Suprapubic skin (tissue), 4 donors: ENCODE measurements around the gene MET.

Source experiments
- CTCF ChIP-seq, 2 donors: fragments of 200-600 bp in 1 of 2; fragments of 450-650 bp in 1 of 2; sonication (generic) in 1 of 2; IDR thresholded peaks; one replicate each; pipeline ENCODE4 v1.5.1; 2016 to 2019; ENCODE audit warnings: antibody characterized with exemption in 2 of 2, mild to moderate bottlenecking in 1 of 2, moderate library complexity in 1 of 2
- POLR2A ChIP-seq, 2 donors: fragments of 450-650 bp; IDR thresholded peaks; one replicate each; pipeline ENCODE4 v1.6.1; 2017; ENCODE audit warnings: antibody characterized with exemption in 2 of 2, mild to moderate bottlenecking in 2 of 2, moderate library complexity in 2 of 2
- POLR2AphosphoS5 ChIP-seq, 3 donors: sonication (generic); formaldehyde crosslinking; IDR thresholded peaks; one replicate each; pipeline ENCODE4 v1.6.1; 2017; ENCODE audit warnings: antibody characterized with exemption in 3 of 3

GRCh38 chr7:116661865-116662264 lies 10.1 kb upstream of the MET start:
- TF ChIP-seq POLR2AphosphoS5 (IDR thresholded peaks at IDR 0.05) (no peak), CTCF (IDR thresholded peaks at IDR 0.05) (no peak), POLR2A (IDR thresholded peaks at IDR 0.05) (no peak)
